Activated T-helper 17 cell treated with anti-CD3 and anti-CD28 coated beads, Interleukin-2, amount 50 U/mL, for 72 hours (primary cell): Measurements from ENCODE around the gene SCN3B. TPM values are rescaled to one million over a fixed set of nuclear protein-coding genes. Genes with fewer than 3 reads are reported as not detected.

Source experiments
- ATAC-seq: fragments of 150-1000 bp; cut with Tn5 transposase; replicated peaks from 2 replicates; pipeline ENCODE4 v1.10.0; 2021; ENCODE audit warnings: mild to moderate bottlenecking, moderate library complexity
- H3K27ac Mint-ChIP-seq: one replicate; pipeline ENCODE4 v1.8.0; 2022; ENCODE audit warnings: mixed read lengths
- H3K27me3 Mint-ChIP-seq: one replicate; pipeline ENCODE4 v1.8.0; 2022; ENCODE audit warnings: mixed read lengths
- H3K36me3 Mint-ChIP-seq: one replicate; pipeline ENCODE4 v1.8.0; 2022; ENCODE audit warnings: low read depth, mild to moderate bottlenecking, mixed read lengths
- H3K4me1 Mint-ChIP-seq: one replicate; pipeline ENCODE4 v1.8.0; 2022; ENCODE audit warnings: mixed read lengths
- H3K4me3 Mint-ChIP-seq: one replicate; pipeline ENCODE4 v1.8.0; 2022; ENCODE audit warnings: mild to moderate bottlenecking, mixed read lengths
- H3K9me3 Mint-ChIP-seq: one replicate; pipeline ENCODE4 v1.8.0; 2022; ENCODE audit warnings: mixed read lengths
- total RNA-seq, 2 donors: library from RNA; stranded (reverse); gene quantifications; one replicate each; pipeline ENCODE4 v1.2.3, GENCODE V29; 2022

SCN3B gene
- total RNA-seq, 2 donors from 2014 or later, result 0.13 to 0.35 TPM

DNA sequence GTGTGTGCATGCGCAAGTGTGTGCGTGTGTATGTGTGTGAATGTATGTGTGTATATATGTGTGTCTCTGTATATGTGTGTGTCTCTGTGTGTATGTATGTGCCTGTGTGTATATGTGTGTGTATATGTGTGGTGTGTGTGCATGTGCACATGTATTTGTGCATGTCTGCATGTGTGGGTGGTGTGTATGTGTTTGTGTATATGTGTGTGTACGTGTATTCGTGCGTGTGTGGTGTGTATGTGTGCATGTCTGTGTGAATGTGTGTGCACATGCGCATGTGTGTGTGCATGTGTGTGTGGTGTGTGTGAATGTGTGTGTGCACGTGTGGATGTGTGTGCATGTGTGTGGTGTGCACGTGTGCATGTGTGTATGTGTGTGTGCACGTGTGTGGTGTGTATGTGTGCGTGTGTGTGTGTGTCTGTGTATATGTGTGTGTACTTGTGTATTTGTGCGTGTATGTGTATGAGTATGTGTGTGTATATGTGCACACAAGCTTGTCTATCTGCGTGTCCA, 71.4 kb downstream of the SCN3B start:
- no peaks in the 10 kb centered on the region for H3K27me3 Mint-ChIP-seq
- peaks cover 9% of the 10 kb centered on the region for H3K4me1 Mint-ChIP-seq
- no peak for ATAC-seq
- H3K9me3 Mint-ChIP-seq, result no peaks in the 10 kb centered on the region
- H3K4me3 Mint-ChIP-seq, result no peak overlapping the region
- no peak overlapping the region for H3K27ac Mint-ChIP-seq
- no peaks in the 10 kb centered on the region for H3K36me3 Mint-ChIP-seq

GRCh38 chr11:123581651-123582399, 72.6 kb downstream of the SCN3B start:
- Mint-ChIP-seq H3K9me3 (no peaks in the 10 kb centered on the region), H3K27ac (no peak overlapping the region), H3K36me3 (no peaks in the 10 kb centered on the region), H3K27me3 (no peaks in the 10 kb centered on the region), H3K4me1 (peaks cover 9% of the 10 kb centered on the region), H3K4me3 (no peak overlapping the region)
- no peak for ATAC-seq

- ATAC-seq, result peak; percentile 82
- Mint-ChIP-seq H3K4me1 (peaks cover 16% of the 10 kb centered on the region), H3K9me3 (no peaks in the 10 kb centered on the region), H3K4me3 (no peak overlapping the region), H3K27ac (no peak overlapping the region), H3K36me3 (no peaks in the 10 kb centered on the region), H3K27me3 (no peaks in the 10 kb centered on the region)
Observed at GRCh38 chr11:123580557-123581275, 73.7 kb downstream of the SCN3B start.

- ATAC-seq, result no peak
- Mint-ChIP-seq H3K4me3 (no peak overlapping the region), H3K4me1 (peaks cover 16% of the 10 kb centered on the region), H3K36me3 (no peaks in the 10 kb centered on the region), H3K9me3 (no peaks in the 10 kb centered on the region), H3K27me3 (no peaks in the 10 kb centered on the region), H3K27ac (no peak overlapping the region)
Observed at GRCh38 chr11:123580137-123580536, 74.3 kb downstream of the SCN3B start.

DNA sequence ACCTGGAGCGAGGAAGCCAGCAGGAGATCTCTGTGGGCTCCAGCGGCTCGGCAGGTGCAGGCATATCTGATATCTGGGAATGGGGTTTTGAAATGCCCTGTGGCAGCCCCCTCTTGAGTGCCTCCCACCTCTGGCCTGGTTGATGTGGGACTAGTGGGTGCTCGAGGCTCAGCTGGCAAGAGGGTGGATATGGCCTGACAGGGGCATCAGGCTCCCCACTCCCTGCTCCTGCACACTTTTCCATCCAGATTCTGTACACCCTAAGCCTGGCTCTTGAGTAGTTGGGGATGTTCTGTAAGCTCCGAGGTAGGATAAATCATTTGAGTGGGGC, 75.0 kb downstream of the SCN3B start:
- no peak overlapping the region for H3K27ac Mint-ChIP-seq
- no peaks in the 10 kb centered on the region for H3K27me3 Mint-ChIP-seq
- H3K4me1 Mint-ChIP-seq, result peaks cover 16% of the 10 kb centered on the region
- no peak overlapping the region for H3K4me3 Mint-ChIP-seq
- no peaks in the 10 kb centered on the region for H3K9me3 Mint-ChIP-seq
- H3K36me3 Mint-ChIP-seq, result no peaks in the 10 kb centered on the region
- ATAC-seq, result no peak

Other genes starting within 250 kb of the SCN3B start
- 10 to 100 TPM; 41.7 to 78.3 TPM for gene GRAMD1B, start 224.4 kb downstream of the SCN3B start, total RNA-seq
- gene ZNF202, start 87.0 kb upstream of the SCN3B start, total RNA-seq, result 10 to 100 TPM in 1 of 2 donors, 1 to 10 TPM in 1; 6.0 to 18.3 TPM
- not detected for gene OR6X1, start 99.9 kb upstream of the SCN3B start, total RNA-seq
- gene OR6M1, start 151.7 kb upstream of the SCN3B start, total RNA-seq, result not detected
- gene TMEM225, start 231.0 kb upstream of the SCN3B start, total RNA-seq, result not detected
- gene OR8D4, start 247.5 kb upstream of the SCN3B start, total RNA-seq, result not detected